WERI-Rb-1 (cell line): ENCODE measurements around the gene G6PC3.
"Not testable (repeated sequence)": the region's sequence is repeated elsewhere in the genome, so short reads cannot be mapped to it uniquely, and the experiment has no call there.

Experiments used
- DNase-seq: peaks from one replicate; pipeline ENCODE4 v3.0.0-alpha.2; 2020
- H3K27ac ChIP-seq: fragments of 250-450 bp; sonication (Bioruptor Pico); 2 replicates; pipeline ENCODE4 v1.5.1; 2020; ENCODE audit warnings: mild to moderate bottlenecking, moderate library complexity
- H3K27me3 ChIP-seq: fragments of 250-450 bp; sonication (Bioruptor Pico); 2 replicates; pipeline ENCODE4 v1.5.1; 2021; ENCODE audit warnings: mild to moderate bottlenecking, low read depth, moderate library complexity; ENCODE audit not compliant: insufficient read depth, severe bottlenecking
- H3K36me3 ChIP-seq: fragments of 250-450 bp; sonication (Bioruptor Pico); 2 replicates; pipeline ENCODE4 v1.5.1; 2020; ENCODE audit warnings: mild to moderate bottlenecking, moderate library complexity
- H3K4me3 ChIP-seq: 2 replicates; pipeline ENCODE4 v1.5.1; 2011; ENCODE audit warnings: low read depth, mild to moderate bottlenecking, control low read depth, low read length
- H3K9me3 ChIP-seq: fragments of 250-450 bp; sonication (Bioruptor Pico); 2 replicates; pipeline ENCODE4 v1.5.1; 2021; ENCODE audit warnings: mild to moderate bottlenecking, moderate library complexity; ENCODE audit not compliant: severe bottlenecking
- TF ChIP-seq, protein P1 (sequence below): IDR thresholded peaks from 2 replicates; pipeline ENCODE4 v1.5.1; 2011; ENCODE audit warnings: low read depth, mild to moderate bottlenecking, control low read depth, inconsistent platforms, low read length

G6PC3 gene

DNA sequence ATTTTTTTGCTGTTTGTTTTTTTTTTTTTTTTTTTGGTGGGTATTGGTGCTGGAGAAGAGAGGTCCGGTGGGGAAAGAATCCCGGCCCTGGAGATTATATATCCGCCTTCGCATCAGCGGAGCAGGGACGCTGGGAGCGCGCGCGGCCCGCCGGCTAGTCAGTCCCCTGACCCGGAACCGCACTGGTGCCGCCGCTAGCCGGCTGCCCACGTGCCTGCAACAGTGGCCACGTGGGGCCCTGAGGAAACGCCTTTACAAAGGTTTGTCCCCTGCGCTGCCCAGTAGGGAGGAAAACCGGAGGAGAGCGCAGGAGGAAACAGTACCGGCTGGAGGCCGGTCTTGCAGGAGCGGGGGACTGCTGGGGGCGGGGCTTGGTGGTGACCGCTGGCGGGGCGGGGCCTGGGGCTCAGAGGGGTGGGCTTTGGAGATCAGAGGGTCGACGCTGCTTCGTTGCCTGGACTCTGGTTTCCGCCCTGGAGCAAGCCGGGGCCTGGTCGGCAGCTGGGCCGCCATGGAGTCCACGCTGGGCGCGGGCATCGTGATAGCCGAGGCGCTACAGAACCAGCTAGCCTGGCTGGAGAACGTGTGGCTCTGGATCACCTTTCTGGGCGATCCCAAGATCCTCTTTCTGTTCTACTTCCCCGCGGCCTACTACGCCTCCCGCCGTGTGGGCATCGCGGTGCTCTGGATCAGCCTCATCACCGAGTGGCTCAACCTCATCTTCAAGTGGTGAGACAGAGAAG, at the start of gene G6PC3:
Gene G6PC3 (plus strand): TSS at position 281 of the 743 bp plus-strand sequence. CDS start 231 bp downstream, at position 512.
- Histone ChIP-seq H3K27ac (peak within 1 kb of the TSS; percentile 95), H3K27me3 (no peaks in the 10 kb centered on the region), H3K4me3 (peak within 1 kb of the TSS; percentile 82), H3K9me3 (no peaks in the 10 kb centered on the region), H3K36me3 (peaks cover 28% of the 10 kb centered on the region)
- DNase-seq, result peak; percentile 100
- TF ChIP-seq, protein P1, sequence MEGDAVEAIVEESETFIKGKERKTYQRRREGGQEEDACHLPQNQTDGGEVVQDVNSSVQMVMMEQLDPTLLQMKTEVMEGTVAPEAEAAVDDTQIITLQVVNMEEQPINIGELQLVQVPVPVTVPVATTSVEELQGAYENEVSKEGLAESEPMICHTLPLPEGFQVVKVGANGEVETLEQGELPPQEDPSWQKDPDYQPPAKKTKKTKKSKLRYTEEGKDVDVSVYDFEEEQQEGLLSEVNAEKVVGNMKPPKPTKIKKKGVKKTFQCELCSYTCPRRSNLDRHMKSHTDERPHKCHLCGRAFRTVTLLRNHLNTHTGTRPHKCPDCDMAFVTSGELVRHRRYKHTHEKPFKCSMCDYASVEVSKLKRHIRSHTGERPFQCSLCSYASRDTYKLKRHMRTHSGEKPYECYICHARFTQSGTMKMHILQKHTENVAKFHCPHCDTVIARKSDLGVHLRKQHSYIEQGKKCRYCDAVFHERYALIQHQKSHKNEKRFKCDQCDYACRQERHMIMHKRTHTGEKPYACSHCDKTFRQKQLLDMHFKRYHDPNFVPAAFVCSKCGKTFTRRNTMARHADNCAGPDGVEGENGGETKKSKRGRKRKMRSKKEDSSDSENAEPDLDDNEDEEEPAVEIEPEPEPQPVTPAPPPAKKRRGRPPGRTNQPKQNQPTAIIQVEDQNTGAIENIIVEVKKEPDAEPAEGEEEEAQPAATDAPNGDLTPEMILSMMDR, result no peak

GRCh38 chr17:44021227-44021626, 49.3 kb upstream of the G6PC3 start:
- H3K27me3 ChIP-seq, H3K9me3 ChIP-seq: not testable (repeated sequence)
- peaks cover 43% of the 10 kb centered on the region for H3K36me3 ChIP-seq

GRCh38 chr17:44022246-44022645, 48.3 kb upstream of the G6PC3 start:
- Histone ChIP-seq H3K36me3 (peaks cover 43% of the 10 kb centered on the region), H3K27me3 (no peaks in the 10 kb centered on the region), H3K27ac (peak overlapping the region; percentile 97), H3K9me3 (no peaks in the 10 kb centered on the region), H3K4me3 (peak overlapping the region; percentile 37)
- DNase-seq, result peak; percentile 69
- TF ChIP-seq, protein P1, result no peak

More at GRCh38 chr17:44021227-44021626, 49.3 kb upstream of the G6PC3 start:
- not testable (repeated sequence) for DNase-seq, H3K4me3 ChIP-seq, H3K27ac ChIP-seq

- Histone ChIP-seq H3K9me3 (no peaks in the 10 kb centered on the region), H3K36me3 (peaks cover 44% of the 10 kb centered on the region), H3K27ac (peak overlapping the region; percentile 97), H3K4me3 (peak overlapping the region; percentile 37), H3K27me3 (no peaks in the 10 kb centered on the region)
- TF ChIP-seq, protein P1, result no peak
- peak; percentile 51 for DNase-seq
Observed at GRCh38 chr17:44023545-44024270, 46.8 kb upstream of the G6PC3 start.

- peak; percentile 98 for DNase-seq
- TF ChIP-seq, protein P1, result peak; percentile 48; the same call in 1 of the 2 replicates
- no peaks in the 10 kb centered on the region for H3K9me3 ChIP-seq
- H3K27ac ChIP-seq, result peak overlapping the region; percentile 97
- H3K27me3 ChIP-seq, result no peaks in the 10 kb centered on the region
- H3K36me3 ChIP-seq, result peaks cover 39% of the 10 kb centered on the region
- H3K4me3 ChIP-seq, result peak overlapping the region; percentile 37
Observed at GRCh38 chr17:44024271-44024663, 46.3 kb upstream of the G6PC3 start.

DNA sequence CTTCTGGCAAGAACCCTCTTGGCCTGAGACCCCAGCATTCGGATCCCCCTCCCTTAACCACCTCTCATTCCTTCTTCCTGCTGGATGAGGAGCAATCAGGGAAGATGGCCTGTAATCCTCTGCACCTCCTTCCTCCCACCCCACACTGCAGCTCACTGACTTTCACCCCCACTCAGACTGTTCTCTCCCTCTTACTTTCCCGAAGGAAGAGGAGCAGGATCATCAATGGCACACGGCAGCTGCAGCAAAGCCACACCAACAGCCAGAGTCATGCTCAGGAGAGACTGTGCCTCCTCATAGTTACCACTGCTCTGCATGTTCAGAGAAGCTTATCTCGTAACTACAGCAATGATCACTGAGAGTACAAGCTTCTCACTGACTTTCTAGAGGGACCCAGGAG, 45.7 kb upstream of the G6PC3 start:
- TF ChIP-seq, protein P1, result no peak
- no peaks in the 10 kb centered on the region for H3K27me3 ChIP-seq
- peaks cover 36% of the 10 kb centered on the region for H3K36me3 ChIP-seq
- H3K27ac ChIP-seq, result peak overlapping the region; percentile 97
- peak; percentile 61 for DNase-seq
- no peaks in the 10 kb centered on the region for H3K9me3 ChIP-seq
- no peak overlapping the region for H3K4me3 ChIP-seq
